K562 (cell line): Measurements from ENCODE around the gene INTS6L. TPM values are rescaled to one million over a fixed set of nuclear protein-coding genes. Genes with fewer than 3 reads are reported as not detected.

ENCODE experiments used
- BCL6 ChIP-seq: fragments of 250-450 bp; sonication (Bioruptor Pico); IDR thresholded peaks from 2 replicates; pipeline ENCODE4 v1.4.0; 2020
- HNRNPUL1 ChIP-seq: fragments of 200-400 bp; formaldehyde crosslinking; IDR thresholded peaks from 2 replicates; pipeline ENCODE4 v1.6.1; 2017; ENCODE audit warnings: low read length
- POLR2B ChIP-seq: fragments of 450-650 bp; IDR thresholded peaks from 2 replicates; pipeline ENCODE4 v1.6.1; 2018; ENCODE audit warnings: low read depth; ENCODE audit not compliant: partially characterized antibody
- PRPF4 ChIP-seq: fragments of 200-400 bp; formaldehyde crosslinking; IDR thresholded peaks from one replicate; pipeline ENCODE4 v1.6.1; 2017; ENCODE audit warnings: low read length, low read depth, mild to moderate bottlenecking; ENCODE audit not compliant: insufficient read depth, poor library complexity, severe bottlenecking
- SPI1 ChIP-seq: IDR thresholded peaks from 2 replicates; pipeline ENCODE4 v1.6.1; 2011; ENCODE audit warnings: low read depth, low read length, control low read depth, borderline replicate concordance
- polyA plus RNA-seq, 8 experiments: library from polyadenylated mRNA; depleted of rRNA in 4 of 8; stranded (reverse) in 5 of 8; unstranded in 3 of 8; fragments of >200 nt; fragmentation: Nextera tagmentation in 2 of 8; fragmentation: Illumina TruSeq in 1 of 8; extraction: Ambion mirVana in 2 of 8; extraction: Trizol in 1 of 8; gene quantifications; 2 replicates each; pipeline versions ENCODE4 v1.2.1 to v1.2.3, GENCODE V29; 2011 to 2014; ENCODE audit warnings: inconsistent platforms in 1 of 8, missing spikeins in 1 of 8
- total RNA-seq, 7 experiments: library from RNA; depleted of rRNA in 6 of 7; stranded (reverse); fragments of >200 nt in 6 of 7; fragmentation: Illumina TruSeq in 2 of 7; extraction: Trizol in 2 of 7; gene quantifications; 2 replicates each; pipeline versions ENCODE4 v1.2.1 to v1.2.3, GENCODE V29; 2011 to 2021; ENCODE audit warnings: low replicate concordance in 1 of 7
- TF ChIP-seq, protein P1 (sequence below): fragments of 450-650 bp; IDR thresholded peaks from one replicate; pipeline ENCODE4 v1.6.1; 2018; ENCODE audit warnings: mild to moderate bottlenecking, moderate library complexity; ENCODE audit not compliant: partially characterized antibody
- TF ChIP-seq, protein P2 (sequence below): fragments of 250-450 bp; sonication (Bioruptor Pico); IDR thresholded peaks from 2 replicates; pipeline ENCODE4 v1.4.0; 2020; ENCODE audit warnings: mild to moderate bottlenecking, moderate library complexity

The INTS6L gene
- total and polyA plus RNA-seq, 9 of the 15 experiments (the other 6 are each of a cell fraction or from before 2014, with no cell fraction given): 6.1 to 44.9 (median 21.9) TPM

DNA sequence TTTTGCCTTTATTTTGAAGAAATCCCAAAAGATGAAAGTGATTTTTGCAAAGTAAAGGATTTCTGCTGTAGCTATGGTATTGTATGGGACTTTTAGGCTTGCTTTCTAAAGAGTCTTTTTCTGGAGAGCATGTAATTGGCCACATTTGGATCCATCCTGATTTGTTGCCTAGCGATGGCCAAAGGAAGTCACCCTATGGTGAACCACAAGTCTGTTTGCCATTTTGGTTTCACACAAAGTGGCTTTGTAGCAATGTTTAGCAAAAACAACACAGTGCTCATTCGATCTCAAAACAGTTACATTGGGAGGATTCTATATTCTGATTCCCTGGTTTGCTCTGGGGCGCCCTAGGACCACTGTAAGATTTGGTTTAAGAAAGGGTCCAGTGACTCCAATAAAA, 44.1 kb upstream of the INTS6L start (continued):
- TF ChIP-seq, protein P1, sequence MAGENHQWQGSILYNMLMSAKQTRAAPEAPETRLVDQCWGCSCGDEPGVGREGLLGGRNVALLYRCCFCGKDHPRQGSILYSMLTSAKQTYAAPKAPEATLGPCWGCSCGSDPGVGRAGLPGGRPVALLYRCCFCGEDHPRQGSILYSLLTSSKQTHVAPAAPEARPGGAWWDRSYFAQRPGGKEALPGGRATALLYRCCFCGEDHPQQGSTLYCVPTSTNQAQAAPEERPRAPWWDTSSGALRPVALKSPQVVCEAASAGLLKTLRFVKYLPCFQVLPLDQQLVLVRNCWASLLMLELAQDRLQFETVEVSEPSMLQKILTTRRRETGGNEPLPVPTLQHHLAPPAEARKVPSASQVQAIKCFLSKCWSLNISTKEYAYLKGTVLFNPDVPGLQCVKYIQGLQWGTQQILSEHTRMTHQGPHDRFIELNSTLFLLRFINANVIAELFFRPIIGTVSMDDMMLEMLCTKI: no peak
- TF ChIP-seq POLR2B (no peak), BCL6 (CRISPR knock-in tag) (no peak), SPI1 (no peak), PRPF4 (no peak), HNRNPUL1 (no peak)
- TF ChIP-seq, protein P2, sequence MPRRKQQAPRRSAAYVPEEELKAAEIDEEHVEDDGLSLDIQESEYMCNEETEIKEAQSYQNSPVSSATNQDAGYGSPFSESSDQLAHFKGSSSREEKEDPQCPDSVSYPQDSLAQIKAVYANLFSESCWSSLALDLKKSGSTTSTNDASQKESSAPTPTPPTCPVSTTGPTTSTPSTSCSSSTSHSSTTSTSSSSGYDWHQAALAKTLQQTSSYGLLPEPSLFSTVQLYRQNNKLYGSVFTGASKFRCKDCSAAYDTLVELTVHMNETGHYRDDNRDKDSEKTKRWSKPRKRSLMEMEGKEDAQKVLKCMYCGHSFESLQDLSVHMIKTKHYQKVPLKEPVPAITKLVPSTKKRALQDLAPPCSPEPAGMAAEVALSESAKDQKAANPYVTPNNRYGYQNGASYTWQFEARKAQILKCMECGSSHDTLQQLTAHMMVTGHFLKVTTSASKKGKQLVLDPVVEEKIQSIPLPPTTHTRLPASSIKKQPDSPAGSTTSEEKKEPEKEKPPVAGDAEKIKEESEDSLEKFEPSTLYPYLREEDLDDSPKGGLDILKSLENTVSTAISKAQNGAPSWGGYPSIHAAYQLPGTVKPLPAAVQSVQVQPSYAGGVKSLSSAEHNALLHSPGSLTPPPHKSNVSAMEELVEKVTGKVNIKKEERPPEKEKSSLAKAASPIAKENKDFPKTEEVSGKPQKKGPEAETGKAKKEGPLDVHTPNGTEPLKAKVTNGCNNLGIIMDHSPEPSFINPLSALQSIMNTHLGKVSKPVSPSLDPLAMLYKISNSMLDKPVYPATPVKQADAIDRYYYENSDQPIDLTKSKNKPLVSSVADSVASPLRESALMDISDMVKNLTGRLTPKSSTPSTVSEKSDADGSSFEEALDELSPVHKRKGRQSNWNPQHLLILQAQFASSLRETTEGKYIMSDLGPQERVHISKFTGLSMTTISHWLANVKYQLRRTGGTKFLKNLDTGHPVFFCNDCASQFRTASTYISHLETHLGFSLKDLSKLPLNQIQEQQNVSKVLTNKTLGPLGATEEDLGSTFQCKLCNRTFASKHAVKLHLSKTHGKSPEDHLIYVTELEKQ (CRISPR knock-in tag): no peak
